Measurements from ENCODE around the gene CPM.

Gene CPM

DNA sequence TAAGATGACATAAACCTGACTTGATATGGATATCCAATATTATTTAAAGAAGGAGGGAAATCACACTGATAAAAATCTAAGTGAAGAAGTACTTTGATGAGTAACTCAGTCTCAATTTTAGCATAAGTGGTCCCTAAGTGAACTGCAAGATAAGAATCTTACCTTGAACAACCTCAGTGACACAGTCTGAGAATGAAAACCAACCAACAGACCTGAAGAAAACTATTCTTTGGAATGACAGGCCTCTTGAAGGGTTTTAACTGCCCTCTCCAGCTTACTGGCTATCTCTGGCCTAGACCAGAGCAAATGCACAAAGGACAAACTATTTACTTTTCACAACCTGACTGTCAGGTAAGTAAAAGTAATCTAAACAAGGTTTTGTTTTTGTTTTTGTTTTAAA is 44.7 kb downstream of the CPM start:
- H3K9me3 Mint-ChIP-seq: no peaks in the 10 kb centered on the region
- no peak overlapping the region for H3K27ac Mint-ChIP-seq
- H3K36me3 Mint-ChIP-seq (ENCODE audit: low read depth): peaks cover 14% of the 10 kb centered on the region
- H3K4me1 Mint-ChIP-seq (ENCODE audit: low read depth): peaks cover 44% of the 10 kb centered on the region
- H3K27me3 Mint-ChIP-seq (ENCODE audit: low read depth): no peaks in the 10 kb centered on the region
- peak; percentile 23 for DNase-seq (ENCODE audit: low spot score)
- no peak overlapping the region for H3K4me3 Mint-ChIP-seq

DNA sequence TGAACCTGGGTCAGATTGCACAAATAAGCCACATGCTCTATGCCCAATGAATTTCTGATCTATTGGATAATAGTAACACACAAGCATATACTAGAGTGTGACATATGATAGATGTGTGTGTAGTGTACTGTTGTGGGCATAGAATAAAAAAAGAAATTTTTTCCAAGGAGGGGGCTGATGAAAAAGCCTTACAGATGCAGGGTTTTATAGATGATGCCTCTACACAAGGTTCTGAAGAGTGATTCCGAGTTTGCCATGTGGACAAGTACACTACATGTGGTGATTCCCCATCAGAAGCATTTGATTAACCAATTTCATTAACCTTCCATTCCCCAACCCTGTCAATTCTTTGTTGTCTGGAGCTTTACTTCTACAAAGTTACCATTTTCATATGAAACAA is 45.3 kb downstream of the CPM start:
- DNase-seq (ENCODE audit: low spot score): no peak
- H3K4me1 Mint-ChIP-seq (ENCODE audit: low read depth): peaks cover 47% of the 10 kb centered on the region

DNA sequence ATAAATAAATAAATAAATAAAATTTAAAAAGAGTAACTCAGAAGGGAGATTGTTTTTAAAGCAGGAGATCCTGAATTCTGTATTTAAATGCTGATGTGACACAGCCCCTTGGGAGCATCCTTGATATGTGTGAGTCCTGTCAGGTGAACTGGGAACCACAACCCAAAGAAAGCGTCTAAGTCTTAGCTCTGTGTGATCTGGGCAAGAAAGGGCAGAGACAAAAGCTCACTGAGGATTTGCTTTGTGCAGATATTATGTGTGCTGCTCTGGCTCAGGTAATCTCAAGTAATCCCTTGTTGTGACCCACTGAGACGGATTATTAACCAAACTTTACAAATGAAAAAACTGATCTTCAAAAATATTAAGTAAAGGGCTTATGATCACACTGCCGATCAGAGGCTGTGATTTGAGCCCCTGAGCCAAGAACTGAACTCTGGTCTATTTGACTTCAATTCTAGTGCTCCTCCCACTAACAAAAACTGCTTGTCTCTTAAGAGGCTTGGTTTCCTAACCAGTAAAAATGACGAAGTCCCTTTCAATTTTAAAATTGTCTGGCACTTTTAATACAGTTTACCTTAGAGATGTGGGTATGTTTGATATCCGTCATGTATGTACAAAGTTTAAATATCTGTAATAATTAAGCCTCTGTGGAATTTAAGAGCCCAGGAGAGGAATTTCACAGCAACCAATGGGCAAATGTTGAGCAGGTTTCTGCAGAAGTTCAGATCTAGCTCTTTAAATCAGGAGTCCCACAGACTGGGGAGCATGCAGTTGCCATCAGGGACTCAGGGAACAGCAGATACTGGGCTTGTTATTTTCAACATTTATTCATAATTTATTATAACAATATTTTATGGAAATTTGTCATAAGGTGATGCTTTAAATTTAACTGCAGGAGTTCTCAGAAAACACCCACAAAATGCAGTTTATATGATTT is 46.1 kb downstream of the CPM start:
- H3K9me3 Mint-ChIP-seq: peaks cover 6% of the 10 kb centered on the region
- DNase-seq (ENCODE audit: low spot score): no peak
- H3K4me1 Mint-ChIP-seq (ENCODE audit: low read depth): peaks cover 44% of the 10 kb centered on the region
- H3K36me3 Mint-ChIP-seq (ENCODE audit: low read depth): peaks cover 22% of the 10 kb centered on the region
- no peaks in the 10 kb centered on the region for H3K27me3 Mint-ChIP-seq (ENCODE audit: low read depth)
- no peak overlapping the region for H3K27ac Mint-ChIP-seq
- H3K4me3 Mint-ChIP-seq: no peak overlapping the region

More for the DNA sequence above, 45.3 kb downstream of the CPM start:
- Mint-ChIP-seq H3K27ac (no peak overlapping the region), H3K27me3 (ENCODE audit: low read depth) (no peaks in the 10 kb centered on the region), H3K4me3 (no peak overlapping the region), H3K9me3 (no peaks in the 10 kb centered on the region), H3K36me3 (ENCODE audit: low read depth) (peaks cover 19% of the 10 kb centered on the region)

DNA sequence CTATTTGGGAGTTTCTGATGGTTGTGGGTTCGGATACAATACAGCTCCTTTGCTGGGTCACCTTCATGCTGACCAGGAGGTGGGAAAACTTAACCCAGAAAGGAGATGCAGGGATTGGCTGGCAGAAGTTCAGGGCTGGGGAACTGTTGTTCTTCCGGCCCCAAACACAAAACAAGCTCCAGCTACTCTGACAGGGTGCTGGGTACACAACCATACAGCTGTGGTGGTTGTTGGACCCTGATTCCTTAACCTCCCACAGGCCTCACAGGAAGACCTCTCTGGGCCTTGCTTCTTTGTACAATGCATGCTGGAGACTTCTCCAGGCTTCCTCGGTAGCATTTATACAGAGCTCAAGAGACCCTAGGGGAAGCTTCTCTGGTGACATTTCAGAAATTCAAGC is 47.6 kb downstream of the CPM start:
- H3K27me3 Mint-ChIP-seq (ENCODE audit: low read depth): no peaks in the 10 kb centered on the region
- H3K27ac Mint-ChIP-seq: no peak overlapping the region
- H3K4me3 Mint-ChIP-seq: no peak overlapping the region
- no peak for DNase-seq (ENCODE audit: low spot score)
- peaks cover 23% of the 10 kb centered on the region for H3K36me3 Mint-ChIP-seq (ENCODE audit: low read depth)
- peaks cover 10% of the 10 kb centered on the region for H3K9me3 Mint-ChIP-seq
- peaks cover 29% of the 10 kb centered on the region for H3K4me1 Mint-ChIP-seq (ENCODE audit: low read depth)

DNA sequence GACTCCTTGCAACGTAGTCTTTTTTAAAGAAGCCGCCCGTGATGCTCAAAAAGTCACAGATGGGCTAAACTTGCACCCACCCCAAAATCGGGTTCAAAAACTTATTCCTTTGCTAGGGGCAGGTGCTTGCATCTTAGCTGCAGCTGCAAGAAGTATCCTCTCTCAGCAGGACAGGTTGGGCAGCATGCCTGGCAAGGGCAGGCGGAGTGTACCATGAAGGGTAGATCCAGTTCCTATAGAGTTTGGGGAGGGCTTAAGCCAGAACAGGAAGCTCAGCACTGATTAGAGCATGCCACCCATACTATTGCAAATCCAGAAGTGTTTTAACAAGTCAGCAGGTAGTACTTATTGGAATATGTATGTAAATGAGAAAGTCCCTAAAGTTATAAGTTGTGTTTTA is 48.7 kb downstream of the CPM start:
- H3K27me3 Mint-ChIP-seq (ENCODE audit: low read depth): no peaks in the 10 kb centered on the region

DNA sequence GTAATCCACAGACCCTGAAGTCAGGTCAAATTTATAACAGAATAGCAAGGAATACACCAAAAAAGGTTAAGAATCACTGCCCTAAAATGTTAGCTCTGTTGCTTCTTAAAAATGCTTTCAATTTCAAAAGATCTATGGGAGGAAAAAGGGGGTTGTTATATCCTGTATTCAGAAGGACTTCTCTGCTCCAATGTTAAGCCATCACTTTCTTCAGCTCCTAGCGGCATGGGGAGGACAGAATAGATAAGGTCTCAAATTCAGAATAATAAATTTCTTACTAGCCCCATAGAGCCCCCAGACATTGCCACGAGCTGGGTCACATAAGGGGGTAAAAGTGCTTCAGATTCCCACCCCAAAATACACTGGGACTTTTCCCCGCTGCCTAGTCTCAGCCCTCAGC is 49.8 kb downstream of the CPM start:
- Mint-ChIP-seq H3K36me3 (ENCODE audit: low read depth) (peaks cover 29% of the 10 kb centered on the region), H3K9me3 (peaks cover 14% of the 10 kb centered on the region), H3K4me3 (no peak overlapping the region), H3K27ac (no peak overlapping the region), H3K27me3 (ENCODE audit: low read depth) (no peaks in the 10 kb centered on the region), H3K4me1 (ENCODE audit: low read depth) (peaks cover 14% of the 10 kb centered on the region)
- no peak for DNase-seq (ENCODE audit: low spot score)

More for the DNA sequence above, 48.7 kb downstream of the CPM start:
- peaks cover 22% of the 10 kb centered on the region for H3K4me1 Mint-ChIP-seq (ENCODE audit: low read depth)
- peaks cover 10% of the 10 kb centered on the region for H3K9me3 Mint-ChIP-seq
- no peak for DNase-seq (ENCODE audit: low spot score)
- no peak overlapping the region for H3K4me3 Mint-ChIP-seq
- no peak overlapping the region for H3K27ac Mint-ChIP-seq
- peaks cover 25% of the 10 kb centered on the region for H3K36me3 Mint-ChIP-seq (ENCODE audit: low read depth)

DNA sequence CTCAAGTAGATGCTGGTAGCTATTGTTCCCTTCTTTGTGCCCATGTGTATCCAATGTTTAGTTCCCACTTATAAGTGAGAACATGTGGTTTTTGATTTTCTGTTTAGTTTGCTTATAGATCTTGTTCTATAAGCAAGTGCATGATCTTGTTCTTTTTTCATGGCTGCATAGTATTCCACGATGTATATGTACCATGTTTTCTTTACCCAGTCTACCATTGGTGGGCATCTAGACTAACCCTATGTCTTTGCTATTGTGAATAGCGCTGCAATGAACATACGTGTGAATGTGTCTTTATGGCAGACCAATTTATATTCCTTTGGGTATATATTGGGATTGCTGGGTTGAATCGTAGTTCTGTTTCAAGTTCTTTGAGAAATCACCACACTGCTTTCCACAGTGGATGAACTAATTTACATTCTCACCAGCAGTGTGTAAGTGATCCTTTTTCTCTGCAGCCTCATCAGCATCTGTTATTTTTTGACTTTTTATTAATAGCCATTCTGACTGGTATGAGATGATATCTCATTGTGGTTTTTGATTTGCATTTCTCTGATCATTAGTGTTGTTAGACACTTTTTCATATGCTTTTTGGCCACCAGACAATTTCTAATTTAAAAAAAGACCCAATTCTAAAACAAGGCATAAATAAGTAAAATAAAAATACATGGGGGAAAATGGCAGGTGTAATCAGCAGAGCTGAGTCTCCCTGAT is 50.6 kb downstream of the CPM start:
- H3K4me1 Mint-ChIP-seq (ENCODE audit: low read depth): peaks cover 9% of the 10 kb centered on the region
- H3K9me3 Mint-ChIP-seq: peaks cover 14% of the 10 kb centered on the region

DNA sequence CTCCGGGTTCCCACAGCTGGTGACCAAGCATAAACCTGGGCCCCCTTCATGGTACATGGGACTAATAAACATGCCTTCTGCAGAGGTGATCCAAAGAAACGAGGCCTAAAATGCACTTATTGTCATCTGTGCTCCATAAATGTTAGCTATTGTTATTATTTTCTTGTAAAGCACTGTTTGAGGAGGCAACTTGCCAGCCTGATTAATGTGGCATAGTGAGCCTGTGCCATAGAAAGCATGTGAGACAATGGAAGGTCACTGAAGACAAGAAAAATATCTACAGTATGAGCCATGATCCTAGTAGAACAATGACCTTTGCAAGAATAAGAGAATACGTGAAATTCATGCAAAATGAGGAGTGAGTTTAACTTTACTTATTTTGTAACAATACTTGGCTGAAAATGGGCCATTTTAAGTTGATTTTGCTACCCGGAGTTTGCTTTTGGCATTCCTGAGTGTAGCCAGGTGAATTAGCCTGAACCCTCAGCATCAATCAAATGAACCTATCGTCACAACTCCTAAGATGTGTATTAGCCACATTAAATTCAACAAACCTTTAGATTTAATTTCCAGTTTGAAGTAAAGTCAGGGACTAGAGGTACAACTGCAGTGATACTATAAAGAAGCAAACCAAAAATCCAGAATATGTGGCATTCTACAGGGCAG is 52.2 kb downstream of the CPM start:
- Mint-ChIP-seq H3K9me3 (peaks cover 14% of the 10 kb centered on the region), H3K27ac (no peak overlapping the region), H3K27me3 (ENCODE audit: low read depth) (no peaks in the 10 kb centered on the region), H3K4me3 (no peak overlapping the region), H3K36me3 (ENCODE audit: low read depth) (peaks cover 29% of the 10 kb centered on the region), H3K4me1 (ENCODE audit: low read depth) (peaks cover 15% of the 10 kb centered on the region)
- no peak for DNase-seq (ENCODE audit: low spot score)

More for the DNA sequence above, 50.6 kb downstream of the CPM start:
- no peak for DNase-seq (ENCODE audit: low spot score)
- no peak overlapping the region for H3K4me3 Mint-ChIP-seq
- H3K27ac Mint-ChIP-seq: no peak overlapping the region
- peaks cover 29% of the 10 kb centered on the region for H3K36me3 Mint-ChIP-seq (ENCODE audit: low read depth)
- H3K27me3 Mint-ChIP-seq (ENCODE audit: low read depth): no peaks in the 10 kb centered on the region

DNA sequence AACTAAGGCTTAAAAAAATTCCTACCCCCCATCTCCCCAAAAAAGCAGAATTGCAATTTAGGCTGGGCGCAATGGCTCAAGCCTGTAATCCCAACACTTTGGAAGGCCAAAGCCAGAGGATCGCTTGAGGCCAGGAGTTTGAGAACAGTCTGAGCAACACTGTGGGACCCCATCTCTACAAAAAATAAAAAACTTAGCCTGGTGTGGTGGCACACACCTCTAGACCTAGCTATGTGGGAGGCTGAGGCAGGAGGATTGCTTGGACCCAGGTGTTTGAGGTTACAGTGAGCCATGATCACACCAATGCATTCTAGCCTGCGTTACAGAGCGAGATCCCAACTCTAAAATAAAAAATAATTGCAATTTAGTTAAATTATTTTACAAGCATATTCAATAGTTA is 54.1 kb downstream of the CPM start:
- H3K4me1 Mint-ChIP-seq (ENCODE audit: low read depth): peaks cover 15% of the 10 kb centered on the region
- no peak overlapping the region for H3K27ac Mint-ChIP-seq
- H3K4me3 Mint-ChIP-seq: no peak overlapping the region
- H3K27me3 Mint-ChIP-seq (ENCODE audit: low read depth): no peaks in the 10 kb centered on the region
- peaks cover 26% of the 10 kb centered on the region for H3K36me3 Mint-ChIP-seq (ENCODE audit: low read depth)
- peaks cover 14% of the 10 kb centered on the region for H3K9me3 Mint-ChIP-seq
- no peak for DNase-seq (ENCODE audit: low spot score)

DNA sequence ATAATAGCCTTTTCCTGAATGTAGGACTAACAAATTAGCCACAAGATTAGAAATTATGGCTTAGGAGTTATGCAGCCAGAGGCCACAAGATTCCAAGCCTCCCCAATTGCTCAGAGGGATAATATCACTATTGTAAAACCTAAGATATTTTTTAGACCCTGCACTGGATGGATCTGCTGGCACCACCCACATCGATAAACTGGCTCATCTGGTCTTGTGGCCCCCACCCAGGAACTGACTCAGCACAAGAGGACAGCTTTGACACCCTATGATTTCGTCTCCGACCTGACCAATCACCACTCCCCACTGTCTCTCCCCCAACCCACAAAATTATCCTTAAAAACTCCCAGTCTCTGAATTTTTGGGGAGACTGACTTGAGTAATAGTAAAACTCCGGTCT is 54.7 kb downstream of the CPM start:
- Mint-ChIP-seq H3K27ac (no peak overlapping the region), H3K4me1 (ENCODE audit: low read depth) (peaks cover 15% of the 10 kb centered on the region), H3K4me3 (no peak overlapping the region), H3K9me3 (peaks cover 14% of the 10 kb centered on the region), H3K36me3 (ENCODE audit: low read depth) (peaks cover 26% of the 10 kb centered on the region), H3K27me3 (ENCODE audit: low read depth) (no peaks in the 10 kb centered on the region)
- DNase-seq (ENCODE audit: low spot score): no peak

DNA sequence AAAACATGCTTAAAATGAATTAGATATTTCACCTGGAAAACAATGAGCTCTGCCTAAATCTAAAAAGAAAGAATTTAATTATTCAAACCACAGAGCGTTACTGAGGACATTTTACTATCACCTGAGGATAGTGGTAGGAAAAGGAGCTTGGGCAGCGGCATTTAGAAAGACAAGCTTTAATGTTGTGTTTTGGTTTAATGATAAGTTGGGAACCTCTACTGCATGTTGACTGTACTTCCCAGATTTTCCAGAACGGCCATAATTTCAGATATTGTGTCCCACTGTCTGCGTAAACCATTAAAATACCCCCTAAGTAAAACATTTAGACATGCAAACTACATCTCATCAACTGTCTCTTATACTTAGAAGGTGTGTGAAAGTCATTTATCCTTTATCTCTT is 55.4 kb downstream of the CPM start:
- peaks cover 11% of the 10 kb centered on the region for H3K4me1 Mint-ChIP-seq (ENCODE audit: low read depth)
- no peak overlapping the region for H3K27ac Mint-ChIP-seq
- H3K36me3 Mint-ChIP-seq (ENCODE audit: low read depth): peaks cover 21% of the 10 kb centered on the region
- peaks cover 14% of the 10 kb centered on the region for H3K9me3 Mint-ChIP-seq
- no peak overlapping the region for H3K4me3 Mint-ChIP-seq
- no peaks in the 10 kb centered on the region for H3K27me3 Mint-ChIP-seq (ENCODE audit: low read depth)
- no peak for DNase-seq (ENCODE audit: low spot score)

DNA sequence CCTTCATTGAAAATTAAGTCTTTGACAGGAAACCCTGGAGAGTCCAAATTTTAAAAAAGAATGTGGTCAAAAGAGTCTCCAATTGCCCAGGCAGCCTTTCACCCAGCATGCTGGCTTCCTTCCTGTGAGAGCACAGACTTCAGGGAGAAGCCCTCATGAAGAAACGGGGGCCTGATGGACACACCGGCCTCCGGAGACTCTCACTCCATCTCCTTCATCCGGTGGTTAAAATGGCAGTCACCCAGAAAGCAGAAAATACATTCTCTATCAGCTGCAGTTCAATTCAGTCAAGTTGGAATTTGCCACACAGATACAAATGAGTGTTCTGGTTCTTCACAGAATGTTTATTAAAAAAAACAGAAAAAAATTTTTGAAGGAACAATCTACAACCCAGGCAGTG is 56.5 kb downstream of the CPM start:
- Mint-ChIP-seq H3K4me3 (no peak overlapping the region), H3K4me1 (ENCODE audit: low read depth) (peaks cover 13% of the 10 kb centered on the region), H3K27me3 (ENCODE audit: low read depth) (no peaks in the 10 kb centered on the region), H3K27ac (no peak overlapping the region), H3K9me3 (peaks cover 8% of the 10 kb centered on the region), H3K36me3 (ENCODE audit: low read depth) (peaks cover 17% of the 10 kb centered on the region)
- DNase-seq (ENCODE audit: low spot score): no peak

DNA sequence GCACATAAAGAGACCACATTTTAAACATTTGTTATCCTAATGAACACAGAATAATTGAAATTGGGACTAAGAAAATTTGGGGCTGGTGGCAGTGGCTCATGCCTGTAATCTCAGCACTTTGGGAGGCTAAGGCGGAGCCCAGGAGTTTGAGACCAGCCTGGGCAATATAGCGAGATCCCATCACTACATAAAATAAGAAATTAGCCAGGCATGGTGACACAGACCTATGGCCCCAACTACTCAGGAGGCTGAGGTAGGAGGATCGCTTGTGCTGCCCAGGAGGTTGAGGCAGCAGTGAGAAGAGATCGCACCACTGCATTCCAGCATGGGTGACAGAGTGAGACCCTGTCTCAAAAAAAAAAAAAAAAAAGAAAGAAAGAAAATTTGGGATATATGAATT is 59.7 kb downstream of the CPM start:
- H3K9me3 Mint-ChIP-seq: peaks cover under 1% of the 10 kb centered on the region
- no peaks in the 10 kb centered on the region for H3K27me3 Mint-ChIP-seq (ENCODE audit: low read depth)
- no peak overlapping the region for H3K27ac Mint-ChIP-seq
- peaks cover 6% of the 10 kb centered on the region for H3K36me3 Mint-ChIP-seq (ENCODE audit: low read depth)
- no peak for DNase-seq (ENCODE audit: low spot score)
- H3K4me3 Mint-ChIP-seq: no peak overlapping the region
- H3K4me1 Mint-ChIP-seq (ENCODE audit: low read depth): peaks cover 13% of the 10 kb centered on the region

DNA sequence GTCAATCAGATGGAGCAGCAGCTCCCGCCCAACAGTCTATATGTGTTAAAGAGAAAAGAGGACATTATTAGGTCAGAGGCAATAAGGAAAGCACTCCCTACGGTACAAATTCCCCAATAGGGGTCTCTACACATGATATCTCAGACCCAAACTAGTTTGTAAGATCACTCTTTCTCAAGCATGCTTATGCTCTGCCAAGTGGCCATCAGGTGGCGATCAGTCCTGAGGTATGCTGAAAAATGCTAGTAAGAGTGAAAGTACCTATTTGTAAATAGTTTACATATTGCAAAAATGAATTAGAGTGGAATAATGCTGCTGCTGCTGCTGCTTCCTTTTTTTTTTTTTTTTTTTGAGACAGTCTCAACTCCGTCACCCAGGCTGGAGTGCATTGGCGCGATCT is 61.0 kb downstream of the CPM start:
- no peak for DNase-seq (ENCODE audit: low spot score)
- Mint-ChIP-seq H3K4me1 (ENCODE audit: low read depth) (peaks cover 9% of the 10 kb centered on the region), H3K9me3 (no peaks in the 10 kb centered on the region), H3K27me3 (ENCODE audit: low read depth) (no peaks in the 10 kb centered on the region), H3K27ac (no peak overlapping the region), H3K4me3 (no peak overlapping the region), H3K36me3 (ENCODE audit: low read depth) (peaks cover 6% of the 10 kb centered on the region)
